GM10266 (cell line): Measurements from ENCODE around the gene NHLRC2.
"Not testable (repeated sequence)": the region's sequence is repeated elsewhere in the genome, so short reads cannot be mapped to it uniquely, and the experiment has no call there.

Experiments
- DNase-seq: peaks from one replicate; pipeline ENCODE4 v3.0.0; 2012; ENCODE audit errors: extremely low spot score
- TF ChIP-seq, protein P1 (sequence below): IDR thresholded peaks from 2 replicates; pipeline ENCODE4 v1.5.1; 2012; ENCODE audit warnings: mild to moderate bottlenecking, low read depth; ENCODE audit not compliant: control insufficient read depth, insufficient read depth; ENCODE audit errors: missing control alignments

NHLRC2 gene

DNA sequence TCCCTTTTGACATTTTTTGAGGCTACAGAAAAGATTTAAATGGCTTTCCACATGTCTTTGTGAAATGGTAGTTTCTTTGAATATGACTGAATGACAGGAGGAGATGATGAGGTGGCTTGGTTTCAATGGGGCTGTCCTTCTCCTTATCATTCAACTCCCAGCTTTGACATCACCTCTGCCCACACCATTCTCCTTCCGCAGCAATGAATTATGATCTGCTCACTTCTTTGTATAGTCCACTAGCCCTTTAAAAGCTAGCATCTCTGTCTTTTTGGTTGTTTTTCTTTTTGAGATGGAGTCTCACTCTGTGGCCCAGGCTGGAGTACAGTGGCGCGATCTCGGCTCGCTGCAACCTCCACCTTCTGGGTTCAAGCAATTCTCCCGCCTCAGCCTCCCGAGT lies 32.3 kb upstream of the NHLRC2 start:
- no peak for DNase-seq
- TF ChIP-seq, protein P1, sequence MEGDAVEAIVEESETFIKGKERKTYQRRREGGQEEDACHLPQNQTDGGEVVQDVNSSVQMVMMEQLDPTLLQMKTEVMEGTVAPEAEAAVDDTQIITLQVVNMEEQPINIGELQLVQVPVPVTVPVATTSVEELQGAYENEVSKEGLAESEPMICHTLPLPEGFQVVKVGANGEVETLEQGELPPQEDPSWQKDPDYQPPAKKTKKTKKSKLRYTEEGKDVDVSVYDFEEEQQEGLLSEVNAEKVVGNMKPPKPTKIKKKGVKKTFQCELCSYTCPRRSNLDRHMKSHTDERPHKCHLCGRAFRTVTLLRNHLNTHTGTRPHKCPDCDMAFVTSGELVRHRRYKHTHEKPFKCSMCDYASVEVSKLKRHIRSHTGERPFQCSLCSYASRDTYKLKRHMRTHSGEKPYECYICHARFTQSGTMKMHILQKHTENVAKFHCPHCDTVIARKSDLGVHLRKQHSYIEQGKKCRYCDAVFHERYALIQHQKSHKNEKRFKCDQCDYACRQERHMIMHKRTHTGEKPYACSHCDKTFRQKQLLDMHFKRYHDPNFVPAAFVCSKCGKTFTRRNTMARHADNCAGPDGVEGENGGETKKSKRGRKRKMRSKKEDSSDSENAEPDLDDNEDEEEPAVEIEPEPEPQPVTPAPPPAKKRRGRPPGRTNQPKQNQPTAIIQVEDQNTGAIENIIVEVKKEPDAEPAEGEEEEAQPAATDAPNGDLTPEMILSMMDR: no peak

DNA sequence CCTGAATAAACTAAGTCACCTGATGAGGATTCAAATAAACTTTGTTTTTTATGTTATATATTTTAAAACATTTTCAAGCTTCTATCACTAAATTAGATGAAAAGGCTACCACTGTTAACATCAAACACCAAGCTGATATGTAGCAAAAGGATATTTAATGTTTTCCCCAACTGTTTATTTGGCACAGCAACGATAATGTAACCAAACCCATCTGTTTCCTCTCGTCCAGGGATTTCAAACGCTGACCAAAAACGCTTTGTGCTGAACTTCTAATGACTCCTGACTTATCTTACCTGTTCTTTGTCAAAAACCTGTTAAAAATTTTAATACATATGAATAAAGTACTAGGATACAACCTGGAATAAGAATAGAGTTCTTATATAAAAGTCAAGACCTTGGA lies 31.1 kb upstream of the NHLRC2 start:
- TF ChIP-seq, protein P1: no peak
- DNase-seq: no peak

DNA sequence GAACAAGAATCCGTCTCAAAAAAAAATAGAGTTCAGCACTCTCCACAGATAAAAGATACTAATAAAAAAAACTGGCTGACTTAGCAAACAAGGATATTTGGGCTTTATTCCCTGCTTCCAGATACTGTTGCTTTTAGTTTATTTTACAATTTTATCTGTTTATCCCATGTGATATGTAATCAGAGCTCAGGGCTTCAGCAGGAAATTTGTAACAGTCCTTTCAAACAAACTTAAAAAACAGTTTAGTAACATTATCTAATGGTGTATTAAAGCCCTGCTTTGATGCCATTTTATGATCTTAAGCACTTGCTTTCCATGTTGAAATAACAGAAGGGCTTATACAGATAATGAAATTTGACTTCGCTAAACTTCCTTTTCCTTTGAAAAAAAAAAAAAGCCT lies 28.7 kb upstream of the NHLRC2 start:
- no peak for DNase-seq
- TF ChIP-seq, protein P1: no peak

DNA sequence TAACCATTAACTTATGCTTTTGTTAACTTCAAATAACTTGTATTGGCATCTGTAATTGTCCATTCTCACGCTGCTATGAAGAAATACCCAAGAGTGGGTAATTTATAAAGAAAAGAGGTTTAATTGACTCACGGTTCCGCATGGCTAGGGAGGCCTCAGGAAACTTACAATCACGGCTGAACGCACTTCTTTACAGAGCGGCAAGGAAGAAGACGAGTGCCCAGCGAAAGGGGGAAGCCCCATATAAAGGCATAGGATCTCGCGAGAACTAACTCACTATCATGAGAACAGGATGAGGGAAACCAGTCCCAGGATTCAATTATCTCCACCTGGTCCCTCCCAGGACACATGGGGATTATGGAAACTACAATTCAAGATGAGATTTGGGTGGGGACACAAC lies 25.9 kb upstream of the NHLRC2 start:
- DNase-seq: not testable (repeated sequence)

DNA sequence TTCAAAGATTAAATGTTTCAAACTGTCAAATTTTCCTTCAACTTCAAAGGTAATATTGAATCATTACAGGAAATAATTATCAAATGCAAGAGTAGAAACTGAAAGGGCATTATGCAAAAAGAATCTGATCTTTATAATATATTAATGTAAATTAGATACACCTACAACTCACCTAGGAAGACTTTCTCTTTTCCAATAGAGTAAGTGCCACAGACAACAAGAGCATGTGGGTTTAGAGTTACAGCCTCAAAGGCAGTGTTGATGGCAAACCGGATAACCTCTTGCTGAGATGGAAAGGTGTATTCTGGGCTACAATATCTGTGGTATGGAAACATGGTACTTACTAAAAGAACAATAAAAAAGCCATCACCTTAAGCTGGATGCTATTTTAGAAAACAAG lies 12.3 kb upstream of the NHLRC2 start:
- no peak for DNase-seq
- TF ChIP-seq, protein P1: no peak

DNA sequence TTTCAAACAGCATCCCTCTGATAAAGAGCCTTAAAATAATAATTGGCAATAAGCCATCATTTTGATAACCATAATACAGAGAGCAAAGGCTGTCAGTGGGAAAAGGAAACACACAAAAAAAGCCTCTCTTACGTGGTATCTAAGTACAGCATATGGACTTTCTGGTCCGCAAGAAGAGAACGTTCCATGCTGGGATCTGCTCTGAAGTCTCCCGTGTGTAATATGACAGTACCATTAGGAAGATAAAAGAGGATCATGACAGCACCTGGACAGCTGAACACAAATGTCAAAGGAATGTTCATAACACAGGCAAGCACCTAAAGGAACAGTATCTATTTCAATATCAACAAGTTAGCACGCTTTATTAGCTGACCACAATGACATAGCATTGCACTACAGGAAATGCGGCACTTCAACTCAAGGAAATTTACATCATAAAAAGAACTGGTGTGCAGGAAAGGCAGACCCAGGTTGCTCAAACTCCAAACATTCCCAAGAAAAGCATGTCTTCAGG lies 10.4 kb upstream of the NHLRC2 start:
- DNase-seq: no peak
- TF ChIP-seq, protein P1: no peak

DNA sequence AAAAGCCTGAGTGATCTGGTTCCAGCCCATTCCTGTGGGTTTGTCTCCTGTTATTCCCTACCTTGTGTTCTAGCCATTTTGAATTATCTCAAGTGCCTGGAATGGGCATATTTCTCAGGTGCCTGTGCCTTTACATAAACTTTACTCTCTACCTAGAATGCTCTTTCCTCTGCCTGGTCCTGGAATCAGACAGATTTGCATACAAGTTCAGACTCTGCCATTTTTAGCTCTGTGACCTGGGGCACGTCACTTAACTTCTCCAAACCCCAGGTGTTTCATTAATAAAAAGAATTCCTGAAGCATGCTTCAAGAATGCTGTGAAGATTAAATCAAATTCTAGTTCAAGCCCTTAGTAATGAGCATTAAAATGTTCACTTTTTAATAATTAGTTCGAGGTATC lies 8.4 kb upstream of the NHLRC2 start:
- no peak for DNase-seq
- TF ChIP-seq, protein P1: no peak

DNA sequence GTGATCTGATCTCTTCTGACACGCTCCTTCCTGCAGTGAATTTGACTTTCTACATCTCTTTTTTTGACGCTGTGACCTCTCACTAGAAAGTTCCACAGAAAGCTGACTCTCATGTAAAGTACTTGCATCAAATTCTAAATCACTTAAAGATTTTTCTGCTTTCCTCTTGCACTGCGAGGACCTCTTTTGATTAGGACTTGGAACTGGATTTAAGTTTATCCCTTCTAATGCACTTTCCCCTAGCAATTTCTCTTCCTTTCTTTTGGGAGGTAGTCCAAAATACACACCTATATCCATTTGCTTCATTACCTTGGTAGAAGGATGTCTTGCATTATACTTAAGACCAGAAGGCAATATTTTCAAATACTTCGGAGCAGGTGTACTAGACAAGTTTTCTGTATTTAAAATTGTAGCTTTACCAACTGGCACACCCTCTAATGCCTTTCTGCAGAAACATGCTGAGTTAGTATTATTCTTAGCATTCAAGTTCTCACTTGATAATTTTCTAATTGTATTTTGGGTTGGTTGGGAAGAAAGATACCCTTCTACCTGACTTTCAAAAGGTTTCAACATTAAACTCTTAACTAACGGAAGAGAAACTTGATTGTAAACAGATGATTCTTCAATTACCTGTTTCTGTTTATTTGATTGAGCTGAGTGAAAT lies 5.2 kb upstream of the NHLRC2 start:
- TF ChIP-seq, protein P1: no peak

More for the DNA sequence above, 5.2 kb upstream of the NHLRC2 start:
- no peak for DNase-seq
